PC-9 (cell line): ENCODE data around the gene UBE3C. TPM values are rescaled to one million over a fixed set of nuclear protein-coding genes. Genes with fewer than 3 reads are reported as not detected.

Experiments
- BruUV-seq: library from RNA; stranded (reverse); fragments of 400-500 nt; replicated peaks from 2 replicates; lab custom pipeline; 2021; lab: Mats Ljungman, UMichigan
- CTCF ChIA-PET: fragments of 300-600 bp; sonication (Branson Sonifier 250); formaldehyde crosslinking; loops from one replicate; lab custom pipeline; 2022; ENCODE audit warnings: antibody characterized with exemption; lab: Charles Lee
- POLR2A ChIA-PET: fragments of 300-600 bp; sonication (Branson Sonifier 250); formaldehyde crosslinking; loops from one replicate; lab custom pipeline; 2022; ENCODE audit warnings: antibody characterized with exemption; ENCODE audit not compliant: unreplicated experiment; lab: Charles Lee
- DNase-seq, 2 experiments: peaks; one replicate each; pipeline versions ENCODE4 v3.0.0 to v3.0.0-alpha.2; 2015 to 2022; ENCODE audit warnings: mixed read lengths in 1 of 2
- H2AFZ ChIP-seq: fragments of 200-600 bp; sonication (generic); 2 replicates; pipeline ENCODE4 v1.8.1; 2017; ENCODE audit warnings: antibody characterized with exemption
- H3F3A ChIP-seq: fragments of 200-600 bp; sonication (generic); 2 replicates; pipeline ENCODE4 v1.8.1; 2017; ENCODE audit warnings: antibody characterized with exemption, mild to moderate bottlenecking, low read depth; ENCODE audit not compliant: insufficient read depth
- H3K27ac ChIP-seq: fragments of 200-600 bp; sonication (generic); 2 replicates; pipeline ENCODE4 v1.6.1; 2016; ENCODE audit warnings: mixed run types
- H3K27me3 ChIP-seq: fragments of 200-600 bp; sonication (generic); 2 replicates; pipeline ENCODE4 v1.6.1; 2016; ENCODE audit warnings: low read depth, mixed run types; ENCODE audit not compliant: insufficient read depth
- H3K36me3 ChIP-seq: fragments of 200-600 bp; sonication (generic); 2 replicates; pipeline ENCODE4 v1.6.1; 2016; ENCODE audit warnings: low read depth, mixed run types
- H3K4me1 ChIP-seq: fragments of 200-600 bp; sonication (generic); replicated peaks from 2 replicates; pipeline ENCODE4 v1.6.1; 2016; ENCODE audit warnings: mixed run types; ENCODE audit not compliant: insufficient read depth
- H3K4me2 ChIP-seq: fragments of 200-600 bp; sonication (generic); 2 replicates; pipeline ENCODE4 v1.6.1; 2017; ENCODE audit warnings: mixed run types
- H3K4me3 ChIP-seq: fragments of 200-600 bp; sonication (generic); 2 replicates; pipeline ENCODE4 v1.6.1; 2016; ENCODE audit warnings: mixed run types
- H3K79me2 ChIP-seq: fragments of 200-600 bp; sonication (generic); 2 replicates; pipeline ENCODE4 v1.6.1; 2017; ENCODE audit warnings: low read depth, mixed run types
- H3K9me2 ChIP-seq: fragments of 200-600 bp; sonication (generic); 2 replicates; pipeline ENCODE4 v1.8.1; 2017; ENCODE audit warnings: mild to moderate bottlenecking; ENCODE audit not compliant: insufficient read depth
- H3K9me3 ChIP-seq: fragments of 200-600 bp; sonication (generic); 2 replicates; pipeline ENCODE4 v1.8.1; 2016; ENCODE audit warnings: low read depth; ENCODE audit not compliant: insufficient read depth
- H4K20me1 ChIP-seq: fragments of 200-600 bp; sonication (generic); 2 replicates; pipeline ENCODE4 v1.8.1; 2017; ENCODE audit not compliant: insufficient read depth
- CTCF ChIP-seq: fragments of 200-600 bp; sonication (generic); conservative IDR thresholded peaks from 2 replicates; pipeline ENCODE4 v1.6.1; 2017; ENCODE audit warnings: mixed run types, antibody characterized with exemption, mild to moderate bottlenecking, moderate library complexity
- EZH2 ChIP-seq: fragments of 200-600 bp; sonication (generic); IDR thresholded peaks from 2 replicates; pipeline ENCODE4 v1.8.0; 2017; ENCODE audit warnings: antibody characterized with exemption, low read depth
- intact Hi-C: fragments of 100-400 bp; cut with micrococcal nuclease; formaldehyde crosslinking; loops from one replicate; pipeline ENCODE4 v1.10.0; 2022; ENCODE audit not compliant: unreplicated experiment
- total RNA-seq: library from RNA; stranded (reverse); gene quantifications from 2 replicates; pipeline ENCODE4 v1.2.3, GENCODE V29; 2021

UBE3C gene
- total RNA-seq, 1 experiment from 2014 or later = 77.6 TPM

- Histone ChIP-seq H3K4me3 (peak overlapping the region; percentile 45; the same call in 1 of the 2 replicates), H3K4me2 (peak overlapping the region; percentile 82), H4K20me1 (no peaks in the 10 kb centered on the region), H3K4me1 (peaks cover 53% of the 10 kb centered on the region), H2AFZ (peak overlapping the region; percentile 58), H3K36me3 (no peaks in the 10 kb centered on the region), H3K27me3 (no peaks in the 10 kb centered on the region), H3K9me2 (no peaks in the 10 kb centered on the region), H3K79me2 (no peaks in the 10 kb centered on the region), H3F3A (peaks cover 50% of the 10 kb centered on the region), H3K9me3 (no peaks in the 10 kb centered on the region), H3K27ac (peak overlapping the region; percentile 52)
- TF ChIP-seq EZH2 = no peak
- no peak for TF ChIP-seq CTCF
- POLR2A ChIA-PET = interaction anchor here (0.7 kb wide), 1 partner anchor 44 kb away, joined by 4 read pairs; the partner anchor contains the start of gene DNAJB6
- CTCF ChIA-PET = no interaction called here
- intact Hi-C loops = loop anchor here (1.0 kb wide), 1 partner anchor 9 kb away; no protein-coding TSS in a partner anchor
- no TSS peak for BruUV-seq
- peak; percentile 82 to 92 for DNase-seq
Observed at GRCh38 chr7:157292770-157293412, 154.2 kb downstream of the UBE3C start.

DNA sequence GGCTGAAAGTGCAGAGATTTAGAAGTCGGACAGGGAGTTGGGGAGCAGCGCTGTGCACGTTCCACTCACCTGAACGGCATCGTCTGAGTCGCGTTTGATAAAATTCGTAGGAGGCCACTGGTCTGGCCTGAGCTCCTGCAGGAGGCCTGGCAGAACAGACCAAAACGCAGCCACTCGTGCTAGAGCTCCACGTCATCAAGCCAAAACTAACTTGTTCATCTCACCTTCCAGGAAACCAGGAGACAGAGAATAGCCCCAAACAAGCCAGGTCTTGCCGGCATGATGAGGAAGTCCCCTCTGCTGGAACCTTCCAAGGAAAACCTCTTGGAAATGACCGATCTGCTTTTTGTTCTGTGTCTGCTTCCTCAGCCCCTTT, 154.7 kb downstream of the UBE3C start:
- TSS peak; percentile 71 for BruUV-seq
- H4K20me1 ChIP-seq = no peaks in the 10 kb centered on the region

DNA sequence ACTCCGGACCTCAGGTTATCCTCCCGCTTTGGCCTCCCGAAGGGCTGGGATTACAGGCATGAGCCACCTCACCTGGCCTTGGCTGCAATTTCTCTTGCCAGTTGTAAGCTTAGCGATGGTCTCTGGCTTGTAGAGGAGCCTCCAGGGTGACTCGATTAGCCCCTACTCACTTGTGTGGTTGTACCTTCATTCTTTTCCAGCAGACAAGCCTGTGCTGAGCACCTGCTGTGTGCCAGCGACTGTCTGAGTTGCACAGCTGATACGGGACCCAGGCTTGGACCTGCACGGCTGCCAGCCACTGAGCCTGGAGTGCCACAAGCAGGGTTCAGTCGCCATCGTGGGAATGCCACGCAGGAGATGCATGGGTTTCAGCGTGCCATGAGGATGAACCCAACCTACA, 156.0 kb downstream of the UBE3C start:
- no TSS peak for BruUV-seq
- Histone ChIP-seq H3K27ac (no peak overlapping the region), H3K4me2 (no peak overlapping the region), H4K20me1 (no peaks in the 10 kb centered on the region), H3K4me1 (peaks cover 35% of the 10 kb centered on the region), H3K9me3 (no peaks in the 10 kb centered on the region), H2AFZ (no peak overlapping the region), H3K36me3 (no peaks in the 10 kb centered on the region), H3K9me2 (no peaks in the 10 kb centered on the region), H3F3A (peaks cover 35% of the 10 kb centered on the region), H3K79me2 (no peaks in the 10 kb centered on the region), H3K27me3 (no peaks in the 10 kb centered on the region), H3K4me3 (no peak overlapping the region)
- intact Hi-C loops = no loop called here
- ChIA-PET CTCF (no interaction called here), POLR2A (no interaction called here)
- DNase-seq = no peak
- no peak for TF ChIP-seq CTCF
- no peak for TF ChIP-seq EZH2

More for the DNA sequence above, 154.7 kb downstream of the UBE3C start:
- CTCF ChIA-PET = no interaction called here
- DNase-seq = no peak
- TF ChIP-seq CTCF = no peak
- no peak for TF ChIP-seq EZH2
- Histone ChIP-seq H2AFZ (peak overlapping the region; percentile 58), H3K4me2 (peak overlapping the region; percentile 82), H3K9me3 (no peaks in the 10 kb centered on the region), H3K4me3 (peak overlapping the region; percentile 45; the same call in 1 of the 2 replicates), H3K27ac (peak overlapping the region; percentile 52), H3K79me2 (no peaks in the 10 kb centered on the region), H3F3A (peaks cover 47% of the 10 kb centered on the region), H3K27me3 (no peaks in the 10 kb centered on the region), H3K36me3 (no peaks in the 10 kb centered on the region), H3K9me2 (no peaks in the 10 kb centered on the region), H3K4me1 (peaks cover 48% of the 10 kb centered on the region)
- intact Hi-C loops = loop anchor here (1.0 kb wide), 1 partner anchor 9 kb away; no protein-coding TSS in a partner anchor
- POLR2A ChIA-PET = interaction anchor here (0.7 kb wide), 1 partner anchor 43 kb away, joined by 4 read pairs; the partner anchor contains the start of gene DNAJB6
